ENCODE results near the gene LIPH.

LIPH gene

GRCh38 chr3:185584686-185585085, 32.3 kb upstream of the LIPH start:
- no peaks in the 10 kb centered on the region for H3K9me3 ChIP-seq (ENCODE audit: insufficient read depth, low read length, severe bottlenecking)
- H3K27me3 ChIP-seq (ENCODE audit: insufficient read depth, low read length, poor library complexity) = no peaks in the 10 kb centered on the region
- DNase-seq = no peak
- no peak overlapping the region for H3K27ac ChIP-seq (ENCODE audit: low read length)
- H3K36me3 ChIP-seq (ENCODE audit: insufficient read depth, low read length) = peaks cover 2% of the 10 kb centered on the region; the same call in 1 of the 2 replicates
- H3K9ac ChIP-seq (ENCODE audit: low read depth, low read length) = no peak overlapping the region
- H3K4me2 ChIP-seq (ENCODE audit: insufficient read depth, low read length) = peak overlapping the region; percentile 83
- peaks cover 33% of the 10 kb centered on the region for H3K79me2 ChIP-seq (ENCODE audit: insufficient read depth, low read length)
- peak overlapping the region; percentile 89; the same call in 1 of the 2 replicates for H2AFZ ChIP-seq (ENCODE audit: low read depth, low read length)
- TF ChIP-seq CTCF (IDR thresholded peaks at IDR 0.05; ENCODE audit: borderline replicate concordance, extremely low read depth, low read length, poor library complexity, severe bottlenecking) (no peak), EZH2 (IDR thresholded peaks at IDR 0.05; ENCODE audit: borderline replicate concordance, low read depth, low read length, severe bottlenecking) (no peak)
- H4K20me1 ChIP-seq (ENCODE audit: insufficient read depth, low read length) = no peaks in the 10 kb centered on the region; the same call in 1 of the 2 replicates
- H3K4me1 ChIP-seq (ENCODE audit: insufficient read depth, low read length) = peaks cover 31% of the 10 kb centered on the region
- ATAC-seq (ENCODE audit: insufficient read depth, low read depth) = no peak
- peak overlapping the region in 1 of 2 experiments; percentile 72; a peak in 1 of 4 replicates for H3K4me3 ChIP-seq (ENCODE audit: low read depth in 1 of 2, low read length in 2 of 2)

DNA sequence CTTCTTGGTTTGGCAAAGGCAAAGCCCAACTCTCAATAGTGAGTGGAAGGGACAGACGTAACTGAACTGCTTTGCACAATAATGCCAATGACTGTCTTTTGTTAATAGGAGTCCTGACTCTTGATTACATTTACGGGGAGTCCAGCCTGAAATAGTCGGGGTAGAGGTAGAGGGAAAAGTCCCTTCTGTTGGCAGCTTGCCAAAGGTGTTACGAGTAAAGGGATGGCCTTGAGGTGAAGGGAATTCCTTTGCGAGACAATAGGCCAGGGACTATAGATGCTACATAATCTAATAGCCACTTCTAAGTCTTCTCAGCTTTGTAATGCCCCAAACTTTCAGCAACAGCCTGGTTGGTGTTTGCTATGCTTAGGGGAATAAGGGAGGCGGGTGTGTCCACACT, 31.5 kb upstream of the LIPH start:
- ATAC-seq (ENCODE audit: insufficient read depth, low read depth) = no peak
- DNase-seq = no peak
- Histone ChIP-seq H3K27me3 (ENCODE audit: insufficient read depth, low read length, poor library complexity) (no peaks in the 10 kb centered on the region), H3K4me1 (ENCODE audit: insufficient read depth, low read length) (peaks cover 31% of the 10 kb centered on the region), H3K27ac (ENCODE audit: low read length) (no peak overlapping the region), H3K4me3 (ENCODE audit: low read depth in 1 of 2, low read length in 2 of 2) (no peak overlapping the region), H3K9me3 (ENCODE audit: insufficient read depth, low read length, severe bottlenecking) (no peaks in the 10 kb centered on the region), H3K4me2 (ENCODE audit: insufficient read depth, low read length) (no peak overlapping the region), H2AFZ (ENCODE audit: low read depth, low read length) (no peak overlapping the region), H3K79me2 (ENCODE audit: insufficient read depth, low read length) (peaks cover 25% of the 10 kb centered on the region), H4K20me1 (ENCODE audit: insufficient read depth, low read length) (no peaks in the 10 kb centered on the region; the same call in 1 of the 2 replicates), H3K36me3 (ENCODE audit: insufficient read depth, low read length) (no peaks in the 10 kb centered on the region), H3K9ac (ENCODE audit: low read depth, low read length) (no peak overlapping the region)
- TF ChIP-seq CTCF (IDR thresholded peaks at IDR 0.05; ENCODE audit: borderline replicate concordance, extremely low read depth, low read length, poor library complexity, severe bottlenecking) = no peak
- TF ChIP-seq EZH2 (IDR thresholded peaks at IDR 0.05; ENCODE audit: borderline replicate concordance, low read depth, low read length, severe bottlenecking) = no peak

DNA sequence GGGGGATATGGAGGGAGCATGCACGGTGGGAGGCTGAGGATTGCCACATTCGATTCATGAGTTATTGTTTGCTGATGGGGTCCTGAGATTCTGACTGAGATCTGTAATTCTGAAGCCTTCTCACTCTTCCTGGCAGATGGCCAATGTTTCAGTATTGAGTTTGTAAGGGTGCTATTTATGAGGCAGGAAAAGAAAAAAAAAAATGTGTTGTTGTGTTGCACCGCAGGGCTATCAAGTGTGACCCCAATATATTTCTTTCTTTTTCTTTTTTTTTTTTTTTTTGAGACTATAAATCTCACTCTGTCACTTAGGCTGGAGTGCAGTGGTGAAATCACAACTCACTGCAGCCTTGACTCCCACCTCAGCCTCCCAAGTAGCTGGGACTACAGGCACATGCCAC, 30.5 kb upstream of the LIPH start:
- H3K27me3 ChIP-seq (ENCODE audit: insufficient read depth, low read length, poor library complexity) = no peaks in the 10 kb centered on the region
- H3K4me3 ChIP-seq (ENCODE audit: low read depth in 1 of 2, low read length in 2 of 2) = no peak overlapping the region
- ATAC-seq (ENCODE audit: insufficient read depth, low read depth) (no peak), DNase-seq (no peak)
- peaks cover 17% of the 10 kb centered on the region for H3K79me2 ChIP-seq (ENCODE audit: insufficient read depth, low read length)
- H3K4me2 ChIP-seq (ENCODE audit: insufficient read depth, low read length) = no peak overlapping the region
- TF ChIP-seq CTCF (IDR thresholded peaks at IDR 0.05; ENCODE audit: borderline replicate concordance, extremely low read depth, low read length, poor library complexity, severe bottlenecking) = no peak
- TF ChIP-seq EZH2 (IDR thresholded peaks at IDR 0.05; ENCODE audit: borderline replicate concordance, low read depth, low read length, severe bottlenecking) = no peak
- no peak overlapping the region for H3K27ac ChIP-seq (ENCODE audit: low read length)
- H3K9me3 ChIP-seq (ENCODE audit: insufficient read depth, low read length, severe bottlenecking) = no peaks in the 10 kb centered on the region
- no peak overlapping the region for H3K9ac ChIP-seq (ENCODE audit: low read depth, low read length)
- H3K36me3 ChIP-seq (ENCODE audit: insufficient read depth, low read length) = no peaks in the 10 kb centered on the region
- H4K20me1 ChIP-seq (ENCODE audit: insufficient read depth, low read length) = no peaks in the 10 kb centered on the region
- H3K4me1 ChIP-seq (ENCODE audit: insufficient read depth, low read length) = peaks cover 24% of the 10 kb centered on the region
- no peak overlapping the region for H2AFZ ChIP-seq (ENCODE audit: low read depth, low read length)

GRCh38 chr3:185582236-185582635, 29.8 kb upstream of the LIPH start:
- Histone ChIP-seq H3K4me1 (ENCODE audit: insufficient read depth, low read length) (peaks cover 19% of the 10 kb centered on the region), H3K9ac (ENCODE audit: low read depth, low read length) (no peak overlapping the region), H3K9me3 (ENCODE audit: insufficient read depth, low read length, severe bottlenecking) (no peaks in the 10 kb centered on the region), H3K36me3 (ENCODE audit: insufficient read depth, low read length) (no peaks in the 10 kb centered on the region), H3K79me2 (ENCODE audit: insufficient read depth, low read length) (peaks cover 11% of the 10 kb centered on the region), H4K20me1 (ENCODE audit: insufficient read depth, low read length) (no peaks in the 10 kb centered on the region), H3K27me3 (ENCODE audit: insufficient read depth, low read length, poor library complexity) (no peaks in the 10 kb centered on the region), H2AFZ (ENCODE audit: low read depth, low read length) (no peak overlapping the region), H3K27ac (ENCODE audit: low read length) (no peak overlapping the region), H3K4me3 (ENCODE audit: low read depth in 1 of 2, low read length in 2 of 2) (no peak overlapping the region), H3K4me2 (ENCODE audit: insufficient read depth, low read length) (no peak overlapping the region)
- no peak for TF ChIP-seq EZH2 (IDR thresholded peaks at IDR 0.05; ENCODE audit: borderline replicate concordance, low read depth, low read length, severe bottlenecking)
- TF ChIP-seq CTCF (IDR thresholded peaks at IDR 0.05; ENCODE audit: borderline replicate concordance, extremely low read depth, low read length, poor library complexity, severe bottlenecking) = no peak
- DNase-seq (no peak), ATAC-seq (ENCODE audit: insufficient read depth, low read depth) (no peak)
